Astrocyte (in vitro differentiated cells and primary cell): ENCODE measurements around the gene SPNS3. TPM values are rescaled to one million over a fixed set of nuclear protein-coding genes. Genes with fewer than 3 reads are reported as not detected.

Source experiments
- DNase-seq: peaks from one replicate; pipeline ENCODE4 v3.0.0-alpha.2; 2010; ENCODE audit warnings: low read depth
- FAIRE-seq: peaks from 2 replicates; lab custom pipeline; 2011; peaks lifted over from hg19 to GRCh38; lab: Jason Lieb, UNC
- H2AFZ ChIP-seq: 2 replicates; pipeline ENCODE4 v1.6.0; 2012; ENCODE audit warnings: low read depth, low read length, inconsistent platforms
- H3K27ac ChIP-seq: 2 replicates; pipeline ENCODE4 v1.5.1; 2011; ENCODE audit warnings: low read depth, low read length, inconsistent platforms
- H3K27me3 ChIP-seq: 2 replicates; pipeline ENCODE4 v1.6.0; 2011; ENCODE audit warnings: low read length, inconsistent platforms; ENCODE audit not compliant: insufficient read depth
- H3K36me3 ChIP-seq: 2 replicates; pipeline ENCODE4 v1.5.1; 2011; ENCODE audit warnings: low read length, inconsistent platforms; ENCODE audit not compliant: insufficient read depth
- H3K4me1 ChIP-seq: 2 replicates; pipeline ENCODE4 v1.5.1; 2011; ENCODE audit warnings: low read length, inconsistent platforms; ENCODE audit not compliant: insufficient read depth
- H3K4me2 ChIP-seq: 2 replicates; pipeline ENCODE4 v1.6.0; 2012; ENCODE audit warnings: low read length, inconsistent platforms
- H3K4me3 ChIP-seq: 2 replicates; pipeline ENCODE4 v1.5.1; 2011; ENCODE audit warnings: low read depth, mild to moderate bottlenecking, low read length, inconsistent platforms; ENCODE audit not compliant: insufficient read depth
- H3K79me2 ChIP-seq: 2 replicates; pipeline ENCODE4 v1.6.0; 2012; ENCODE audit warnings: mild to moderate bottlenecking, low read length, inconsistent platforms; ENCODE audit not compliant: insufficient read depth
- H3K9ac ChIP-seq: 2 replicates; pipeline ENCODE4 v1.6.0; 2012; ENCODE audit warnings: mild to moderate bottlenecking, low read length, inconsistent platforms
- H3K9me3 ChIP-seq: 2 replicates; pipeline ENCODE4 v1.5.1; 2012; ENCODE audit warnings: low read depth, mild to moderate bottlenecking, low read length, inconsistent platforms; ENCODE audit not compliant: insufficient read depth
- H4K20me1 ChIP-seq: 2 replicates; pipeline ENCODE4 v1.6.0; 2012; ENCODE audit warnings: low read length, inconsistent platforms; ENCODE audit not compliant: insufficient read depth
- H3K27ac Mint-ChIP-seq: one replicate; pipeline ENCODE4 v1.8.0; 2021; ENCODE audit warnings: mild to moderate bottlenecking, mixed read lengths; ENCODE audit not compliant: unreplicated experiment
- H3K27me3 Mint-ChIP-seq: one replicate; pipeline ENCODE4 v1.8.0; 2021; ENCODE audit warnings: low read depth, mixed read lengths; ENCODE audit not compliant: unreplicated experiment
- H3K36me3 Mint-ChIP-seq: one replicate; pipeline ENCODE4 v1.8.0; 2021; ENCODE audit warnings: low read depth, mixed read lengths; ENCODE audit not compliant: unreplicated experiment
- H3K4me1 Mint-ChIP-seq: one replicate; pipeline ENCODE4 v1.8.0; 2021; ENCODE audit warnings: low read depth, mixed read lengths; ENCODE audit not compliant: unreplicated experiment
- H3K4me3 Mint-ChIP-seq: one replicate; pipeline ENCODE4 v1.8.0; 2021; ENCODE audit warnings: mild to moderate bottlenecking, moderate library complexity, mixed read lengths; ENCODE audit not compliant: unreplicated experiment
- H3K9me3 Mint-ChIP-seq: one replicate; pipeline ENCODE4 v1.8.0; 2021; ENCODE audit warnings: mild to moderate bottlenecking, mixed read lengths; ENCODE audit not compliant: unreplicated experiment
- CTCF ChIP-seq: IDR thresholded peaks from 2 replicates; pipeline ENCODE4 v1.5.1; 2011; ENCODE audit warnings: low read depth, mild to moderate bottlenecking, inconsistent platforms, low read length, moderate library complexity; ENCODE audit not compliant: insufficient read depth
- EZH2 ChIP-seq: IDR thresholded peaks from 2 replicates; pipeline ENCODE4 v1.6.1; 2012; ENCODE audit warnings: mild to moderate bottlenecking, low read length, inconsistent platforms; ENCODE audit not compliant: insufficient read depth
- total RNA-seq: library from RNA; stranded (reverse); gene quantifications from 2 replicates; pipeline ENCODE4 v1.2.1, GENCODE V29; 2021

SPNS3 gene
- total RNA-seq, 1 donor from 2014 or later, result not detected

- H3K4me2 ChIP-seq, result no peak overlapping the region
- Mint-ChIP-seq H3K27me3 (peaks cover 19% of the 10 kb centered on the region), H3K36me3 (no peaks in the 10 kb centered on the region), H3K4me1 (peaks cover 8% of the 10 kb centered on the region), H3K4me3 (no peak overlapping the region), H3K9me3 (no peaks in the 10 kb centered on the region), H3K27ac (no peak overlapping the region)
- no peak overlapping the region for H3K9ac ChIP-seq
- H3K9me3 ChIP-seq, result no peaks in the 10 kb centered on the region
- FAIRE-seq, result no peak
- H2AFZ ChIP-seq, result no peak overlapping the region
- no peak for TF ChIP-seq CTCF
- TF ChIP-seq EZH2, result no peak
- no peaks in the 10 kb centered on the region for H4K20me1 ChIP-seq
- no peak overlapping the region for H3K4me3 ChIP-seq
- H3K4me1 ChIP-seq, result peaks cover 9% of the 10 kb centered on the region
- no peak for DNase-seq
- H3K27me3 ChIP-seq, result peaks cover 4% of the 10 kb centered on the region
- H3K27ac ChIP-seq, result no peak overlapping the region
- no peaks in the 10 kb centered on the region for H3K79me2 ChIP-seq
- H3K36me3 ChIP-seq, result no peaks in the 10 kb centered on the region
Observed at GRCh38 chr17:4487820-4488716, 54.3 kb downstream of the SPNS3 start.

- H3K36me3 Mint-ChIP-seq, result no peaks in the 10 kb centered on the region
- no peak overlapping the region for H3K27ac Mint-ChIP-seq
- no peaks in the 10 kb centered on the region for H3K36me3 ChIP-seq
- H3K4me1 Mint-ChIP-seq, result peaks cover 3% of the 10 kb centered on the region
- H3K27me3 Mint-ChIP-seq, result peaks cover 19% of the 10 kb centered on the region
- TF ChIP-seq EZH2 (no peak), CTCF (no peak)
- FAIRE-seq (no peak), DNase-seq (no peak)
- peaks cover 4% of the 10 kb centered on the region for H3K27me3 ChIP-seq
- H4K20me1 ChIP-seq, result no peaks in the 10 kb centered on the region
- H3K9me3 Mint-ChIP-seq, result no peaks in the 10 kb centered on the region
- no peak overlapping the region for H3K27ac ChIP-seq
- no peak overlapping the region for H3K9ac ChIP-seq
- no peak overlapping the region for H3K4me2 ChIP-seq
- no peak overlapping the region for H3K4me3 Mint-ChIP-seq
- no peaks in the 10 kb centered on the region for H3K9me3 ChIP-seq
- no peak overlapping the region for H2AFZ ChIP-seq
- no peaks in the 10 kb centered on the region for H3K4me1 ChIP-seq
- no peaks in the 10 kb centered on the region for H3K79me2 ChIP-seq
- no peak overlapping the region for H3K4me3 ChIP-seq
Observed at GRCh38 chr17:4488989-4489595, 55.4 kb downstream of the SPNS3 start.
